Kidney (tissue), 14 donors: ENCODE measurements around the gene RAB3B. TPM values are rescaled to one million over a fixed set of nuclear protein-coding genes. Genes with fewer than 3 reads are reported as not detected.
A peak's percentile ranks its signal among the peaks of the same experiment; 100 is the strongest.

Experiments used
- DNase-seq, 5 donors: peaks; one replicate each; pipeline ENCODE4 v3.0.0-alpha.2; 2013 to 2020
- FAIRE-seq: peaks from 2 replicates; lab custom pipeline; 2012; peaks lifted over from hg19 to GRCh38; lab: Jason Lieb, UNC
- H3K27ac ChIP-seq, 2 donors: one replicate each; pipeline ENCODE4 v1.7.0; 2013; ENCODE audit warnings: low read depth in 2 of 2, low read length in 2 of 2, inconsistent platforms in 1 of 2
- H3K27me3 ChIP-seq: one replicate; pipeline ENCODE4 v1.7.1; 2013; ENCODE audit warnings: low read length, inconsistent platforms; ENCODE audit not compliant: control insufficient read depth, insufficient read depth
- H3K36me3 ChIP-seq, 3 donors: one replicate each; pipeline versions ENCODE4 v1.7.0 to v1.7.1; 2013; ENCODE audit warnings: low read length in 3 of 3, control low read depth in 1 of 3, inconsistent platforms in 1 of 3; ENCODE audit not compliant: insufficient read depth in 3 of 3, control insufficient read depth in 2 of 3
- H3K4me1 ChIP-seq, 3 donors: one replicate each; pipeline versions ENCODE4 v1.7.0 to v1.7.1; 2013; ENCODE audit warnings: low read length in 3 of 3, inconsistent platforms in 1 of 3, low read depth in 1 of 3; ENCODE audit not compliant: control insufficient read depth in 2 of 3, insufficient read depth in 2 of 3
- H3K4me3 ChIP-seq, 3 donors: one replicate each; pipeline versions ENCODE4 v1.7.0 to v1.8.1; 2013; ENCODE audit warnings: low read length in 3 of 3, control low read depth in 1 of 3, inconsistent platforms in 1 of 3
- H3K9ac ChIP-seq, 3 donors: one replicate each; pipeline versions ENCODE4 v1.7.0 to v1.7.1; 2013; ENCODE audit warnings: low read length in 3 of 3, control low read depth in 1 of 3, inconsistent platforms in 1 of 3
- H3K9me3 ChIP-seq, 3 donors: one replicate each; pipeline versions ENCODE4 v1.7.0 to v1.7.1; 2013; ENCODE audit warnings: low read length in 3 of 3, control low read depth in 1 of 3, inconsistent platforms in 1 of 3; ENCODE audit not compliant: control insufficient read depth in 2 of 3, insufficient read depth in 1 of 3
- CTCF ChIP-seq: IDR thresholded peaks from 3 replicates; pipeline ENCODE4 v1.5.1; 2012; ENCODE audit warnings: mild to moderate bottlenecking, moderate library complexity, borderline replicate concordance; ENCODE audit not compliant: insufficient read depth; ENCODE audit errors: extremely low read depth
- intact Hi-C: fragments of 100-400 bp; cut with DNase I; formaldehyde crosslinking; loops from one replicate; pipeline ENCODE4 v1.11.1; 2022
- polyA plus RNA-seq: library from polyadenylated mRNA; stranded (reverse); fragments of 350-450 nt; fragmentation: Illumina TruSeq; extraction: RNeasy Lipid Tissue Mini Kit (QIAGEN cat#74804); gene quantifications from one replicate; pipeline ENCODE4 v1.2.3, GENCODE V29; 2014; ENCODE audit warnings: low read depth, low replicate concordance; ENCODE audit not compliant: insufficient read depth
- total RNA-seq: library from RNA; stranded (reverse); fragmentation: NEBNext Ultra II Directional; extraction: Animal tissue kit (Norgen Biotek cat#: 25700); gene quantifications from one replicate; pipeline ENCODE4 v1.2.1, GENCODE V29; 2021
- donor health status: control.
- donor health status: control.
- donor health status: control.
- donor health status: control.
- donor health status: control.
- donor health status: DM: yes; HTN: yes; CAD: no.
- donor health status: Normal renal cell carcinoma (clear cell type).

RAB3B gene
- total and polyA plus RNA-seq, 2 donors from 2014 or later = 0.60 to 0.72 TPM

GRCh38 chr1:51910221-51911000, 80.1 kb downstream of the RAB3B start:
- Histone ChIP-seq H3K4me1 (no peaks in the 10 kb centered on the region), H3K9me3 (no peaks in the 10 kb centered on the region), H3K4me3 (no peak overlapping the region), H3K36me3 (no peaks in the 10 kb centered on the region), H3K9ac (no peak overlapping the region), H3K27ac (no peak overlapping the region), H3K27me3 (no peaks in the 10 kb centered on the region)
- FAIRE-seq = no peak
- peak in 3 of 5 donors; percentile 50 to 77 (median 63) for DNase-seq
- intact Hi-C loops = no loop called here
- no peak for TF ChIP-seq CTCF

GRCh38 chr1:51908499-51908898, 82.0 kb downstream of the RAB3B start:
- no peaks in the 10 kb centered on the region for H3K4me1 ChIP-seq
- no peak overlapping the region for H3K27ac ChIP-seq
- no peak overlapping the region for H3K4me3 ChIP-seq
- H3K27me3 ChIP-seq = no peaks in the 10 kb centered on the region
- no peak for FAIRE-seq
- no peaks in the 10 kb centered on the region for H3K9me3 ChIP-seq
- no peak overlapping the region for H3K9ac ChIP-seq
- no peak for TF ChIP-seq CTCF
- DNase-seq = no peak
- intact Hi-C loops = loop anchor here (10.0 kb wide), 1 partner anchor 96 kb away; no protein-coding TSS in a partner anchor
- no peaks in the 10 kb centered on the region for H3K36me3 ChIP-seq

GRCh38 chr1:51907079-51907702, 83.3 kb downstream of the RAB3B start:
- no peak for TF ChIP-seq CTCF
- Histone ChIP-seq H3K4me3 (no peak overlapping the region), H3K27ac (no peak overlapping the region), H3K27me3 (no peaks in the 10 kb centered on the region), H3K9ac (no peak overlapping the region), H3K36me3 (no peaks in the 10 kb centered on the region), H3K4me1 (no peaks in the 10 kb centered on the region), H3K9me3 (no peaks in the 10 kb centered on the region)
- FAIRE-seq (no peak), DNase-seq (no peak)
- intact Hi-C loops = loop anchor here (10.0 kb wide), 1 partner anchor 98 kb away; no protein-coding TSS in a partner anchor
